ENCODE results near the gene WHAMM. TPM values are rescaled to one million over a fixed set of nuclear protein-coding genes. Genes with fewer than 3 reads are reported as not detected.

WHAMM gene
- total RNA-seq, 1 donor from 2014 or later = 9.3 TPM

- Histone ChIP-seq H3K4me1 (no peaks in the 10 kb centered on the region), H3K4me3 (no peak overlapping the region), H3K27me3 (no peaks in the 10 kb centered on the region), H3K27ac (no peak overlapping the region), H3K9me3 (no peaks in the 10 kb centered on the region), H3K36me3 (no peaks in the 10 kb centered on the region)
- no peak for DNase-seq (ENCODE audit: extremely low spot score in 2 of 2)
- TF ChIP-seq CTCF (IDR thresholded peaks at IDR 0.05) (no peak), POLR2AphosphoS5 (IDR thresholded peaks at IDR 0.05; ENCODE audit: insufficient read depth in 1 of 2, low read depth in 1 of 2) (no peak), POLR2A (IDR thresholded peaks at IDR 0.05) (no peak)
- intact Hi-C loops (cut with DNase I) = no loop called here
Observed at GRCh38 chr15:82871832-82872484, 62.5 kb downstream of the WHAMM start.

GRCh38 chr15:82873000-82873680 is 63.7 kb downstream of the WHAMM start:
- Histone ChIP-seq H3K4me1 (no peaks in the 10 kb centered on the region), H3K27ac (no peak overlapping the region), H3K4me3 (no peak overlapping the region), H3K9me3 (no peaks in the 10 kb centered on the region), H3K27me3 (no peaks in the 10 kb centered on the region), H3K36me3 (no peaks in the 10 kb centered on the region)
- intact Hi-C loops (cut with DNase I) = no loop called here
- no peak for TF ChIP-seq POLR2AphosphoS5 (IDR thresholded peaks at IDR 0.05; ENCODE audit: insufficient read depth in 1 of 2, low read depth in 1 of 2)
- TF ChIP-seq POLR2A (IDR thresholded peaks at IDR 0.05) = no peak
- no peak for DNase-seq (ENCODE audit: extremely low spot score in 2 of 2)

- TF ChIP-seq POLR2AphosphoS5 (IDR thresholded peaks at IDR 0.05; ENCODE audit: insufficient read depth in 1 of 2, low read depth in 1 of 2) (no peak), CTCF (IDR thresholded peaks at IDR 0.05) (no peak), POLR2A (IDR thresholded peaks at IDR 0.05) (no peak)
- Histone ChIP-seq H3K4me1 (no peaks in the 10 kb centered on the region), H3K27me3 (no peaks in the 10 kb centered on the region), H3K27ac (no peak overlapping the region), H3K4me3 (no peak overlapping the region), H3K9me3 (no peaks in the 10 kb centered on the region), H3K36me3 (no peaks in the 10 kb centered on the region)
- intact Hi-C loops (cut with DNase I) = no loop called here
- DNase-seq (ENCODE audit: extremely low spot score in 2 of 2) = no peak
Observed at GRCh38 chr15:82874267-82874666, 64.8 kb downstream of the WHAMM start.

GRCh38 chr15:82874961-82875360 is 65.5 kb downstream of the WHAMM start:
- Histone ChIP-seq H3K27me3 (no peaks in the 10 kb centered on the region), H3K27ac (no peak overlapping the region), H3K4me1 (no peaks in the 10 kb centered on the region), H3K4me3 (no peak overlapping the region), H3K36me3 (no peaks in the 10 kb centered on the region), H3K9me3 (no peaks in the 10 kb centered on the region)
- DNase-seq (ENCODE audit: extremely low spot score in 2 of 2) = no peak
- TF ChIP-seq POLR2AphosphoS5 (IDR thresholded peaks at IDR 0.05; ENCODE audit: insufficient read depth in 1 of 2, low read depth in 1 of 2) (no peak), POLR2A (IDR thresholded peaks at IDR 0.05) (no peak), CTCF (IDR thresholded peaks at IDR 0.05) (no peak)
- intact Hi-C loops (cut with DNase I) = no loop called here

- Histone ChIP-seq H3K4me1 (no peaks in the 10 kb centered on the region), H3K27me3 (no peaks in the 10 kb centered on the region), H3K36me3 (no peaks in the 10 kb centered on the region), H3K4me3 (no peak overlapping the region), H3K9me3 (no peaks in the 10 kb centered on the region), H3K27ac (no peak overlapping the region)
- intact Hi-C loops (cut with DNase I) = no loop called here
- TF ChIP-seq POLR2A (IDR thresholded peaks at IDR 0.05) (no peak), CTCF (IDR thresholded peaks at IDR 0.05) (no peak)
- DNase-seq (ENCODE audit: extremely low spot score in 2 of 2) = no peak
Observed at GRCh38 chr15:82875411-82876003, 66.1 kb downstream of the WHAMM start.

Data from vagina (tissue), 2 donors.